A549 (cell line): Measurements from ENCODE around the gene CACFD1. TPM values are rescaled to one million over a fixed set of nuclear protein-coding genes. Genes with fewer than 3 reads are reported as not detected.

ENCODE experiments used
- ATAC-seq, 2 experiments: fragments of 200-7000 bp in 1 of 2; fragments of >200 bp in 1 of 2; cut with Nextera tagmentation in 1 of 2; cut with Tn5 transposase in 1 of 2; 3 replicates each; pipeline versions ENCODE4 v1.8.0 to v1.9.1; 2018 to 2020; ENCODE audit warnings: mild to moderate bottlenecking in 1 of 2, moderate library complexity in 1 of 2
- CTCF ChIA-PET: fragments of 300-600 bp; sonication (Branson Sonifier 250); formaldehyde crosslinking; extraction: SDS; loops from one replicate; lab custom pipeline; 2021; ENCODE audit warnings: antibody characterized with exemption, inconsistent platforms; lab: Yijun Ruan, JAX
- POLR2A ChIA-PET: fragments of 350-600 bp; formaldehyde crosslinking; extraction: SDS; loops from one replicate; lab custom pipeline; 2021; ENCODE audit warnings: antibody characterized with exemption, inconsistent platforms; lab: Yijun Ruan, JAX
- DNase-seq, 2 experiments: peaks; one replicate each; pipeline versions ENCODE4 v3.0.0 to v3.0.0-alpha.2; 2011 to 2016; ENCODE audit warnings: low read depth in 1 of 2, low spot score in 1 of 2
- FAIRE-seq: peaks from 2 replicates; lab custom pipeline; 2011; peaks lifted over from hg19 to GRCh38; lab: Jason Lieb, UNC
- H3K27ac ChIP-seq, 2 experiments: fragments of >200 bp; sonication (Bioruptor Twin); formaldehyde crosslinking; 3 replicates each; pipeline ENCODE4 v1.5.1; 2016 to 2017
- H3K4me1 ChIP-seq: fragments of >200 bp; sonication (Bioruptor Twin); formaldehyde crosslinking; 3 replicates; pipeline ENCODE4 v1.6.1; 2016
- H3K4me2 ChIP-seq: fragments of >200 bp; sonication (Bioruptor Twin); formaldehyde crosslinking; 3 replicates; pipeline ENCODE4 v1.6.1; 2016
- H3K4me3 ChIP-seq: fragments of >200 bp; sonication (Bioruptor Twin); formaldehyde crosslinking; 3 replicates; pipeline ENCODE4 v1.5.1; 2016
- H3K9me3 ChIP-seq: fragments of >200 bp; sonication (Bioruptor Twin); formaldehyde crosslinking; 3 replicates; pipeline ENCODE4 v1.6.1; 2016
- CBX2 ChIP-seq: fragments of 200-600 bp; sonication (generic); IDR thresholded peaks from 2 replicates; pipeline ENCODE4 v1.6.1; 2016; ENCODE audit warnings: low read depth, mild to moderate bottlenecking, borderline replicate concordance
- EP300 ChIP-seq, 2 experiments: fragments of >200 bp; sonication (Bioruptor Twin); formaldehyde crosslinking; IDR thresholded peaks; 2 replicates in 1 of 2; 3 replicates in 1 of 2; pipeline ENCODE4 v1.6.1; 2016 to 2017
- FOSB ChIP-seq: fragments of 250-450 bp; sonication (Bioruptor Pico); IDR thresholded peaks from 2 replicates; pipeline ENCODE4 v1.5.0; 2020; ENCODE audit warnings: mild to moderate bottlenecking, moderate library complexity
- FOSL2 ChIP-seq, 2 experiments: fragments of 450-650 bp in 1 of 2; fragments of >200 bp in 1 of 2; sonication (Bioruptor Twin) in 1 of 2; formaldehyde crosslinking; IDR thresholded peaks; 2 replicates each; pipeline versions ENCODE4 v1.5.0 to v1.6.1; 2016 to 2020; ENCODE audit warnings: mild to moderate bottlenecking in 1 of 2, moderate library complexity in 1 of 2
- GATA3 ChIP-seq: IDR thresholded peaks from 2 replicates; pipeline ENCODE4 v1.6.1; 2012; ENCODE audit warnings: borderline replicate concordance
- JUNB ChIP-seq: fragments of >200 bp; sonication (Bioruptor Twin); formaldehyde crosslinking; IDR thresholded peaks from 2 replicates; pipeline ENCODE4 v1.6.1; 2016
- KDM5A ChIP-seq: fragments of 200-600 bp; sonication (generic); IDR thresholded peaks from 2 replicates; pipeline ENCODE4 v1.6.1; 2016; ENCODE audit warnings: antibody characterized with exemption, mild to moderate bottlenecking
- MYC ChIP-seq: IDR thresholded peaks from 2 replicates; pipeline ENCODE4 v1.6.1; 2012; ENCODE audit warnings: mild to moderate bottlenecking, inconsistent platforms, low read length, improper control_type of control experiment, borderline replicate concordance
- NFE2L2 ChIP-seq: fragments of 150-350 bp; conservative IDR thresholded peaks from 2 replicates; pipeline ENCODE4 v1.6.1; 2014; ENCODE audit warnings: low read length
- NPAS2 ChIP-seq: fragments of 250-450 bp; sonication (Bioruptor Pico); IDR thresholded peaks from 2 replicates; pipeline ENCODE4 v1.8.0; 2022; ENCODE audit warnings: mild to moderate bottlenecking, moderate library complexity, borderline replicate concordance
- PHF8 ChIP-seq: fragments of 200-600 bp; sonication (generic); IDR thresholded peaks from 2 replicates; pipeline ENCODE4 v1.6.1; 2016; ENCODE audit warnings: low read depth, mild to moderate bottlenecking, antibody characterized with exemption, moderate library complexity, borderline replicate concordance
- RARB ChIP-seq: fragments of 250-450 bp; sonication (Bioruptor Pico); IDR thresholded peaks from 2 replicates; pipeline ENCODE4 v1.8.0; 2021; ENCODE audit warnings: mild to moderate bottlenecking, moderate library complexity
- RNF2 ChIP-seq: fragments of 200-600 bp; sonication (generic); IDR thresholded peaks from 2 replicates; pipeline ENCODE4 v1.6.1; 2016; ENCODE audit warnings: low read depth, mild to moderate bottlenecking, antibody characterized with exemption, moderate library complexity, borderline replicate concordance
- SMC3 ChIP-seq: fragments of >200 bp; sonication (Bioruptor Twin); formaldehyde crosslinking; IDR thresholded peaks from 3 replicates; pipeline ENCODE4 v1.6.1; 2018; ENCODE audit warnings: inconsistent platforms
- TFCP2L1 ChIP-seq: fragments of 250-450 bp; sonication (Bioruptor Pico); IDR thresholded peaks from 2 replicates; pipeline ENCODE4 v1.5.0; 2021; ENCODE audit warnings: mild to moderate bottlenecking
- TP53 ChIP-seq: fragments of 250-450 bp; sonication (Bioruptor Pico); IDR thresholded peaks from 2 replicates; pipeline ENCODE4 v1.5.0; 2021; ENCODE audit warnings: mild to moderate bottlenecking, moderate library complexity
- ZNF302 ChIP-seq: fragments of 250-450 bp; sonication (Bioruptor Pico); IDR thresholded peaks from 2 replicates; pipeline ENCODE4 v1.9.0; 2021; ENCODE audit warnings: inconsistent platforms, mild to moderate bottlenecking, moderate library complexity
- WGBS: methylation state at CpG from one replicate; pipeline ENCODE4 v1.1.6; 2017; ENCODE audit errors: missing lambda C conversion rate; 5-methylcytosine and 5-hydroxymethylcytosine counted together
- polyA plus RNA-seq, 4 experiments: library from polyadenylated mRNA; depleted of rRNA in 3 of 4; stranded (reverse); fragments of >200 nt; fragmentation: RNase III in 1 of 4; extraction: RNeasy Plus Mini Kit Qiagen cat#74134 plus additional on column Dnase treatment in 1 of 4; gene quantifications; 2 replicates in 3 of 4; 3 replicates in 1 of 4; pipeline ENCODE4 v1.2.3, GENCODE V29; 2011 to 2017
- TF ChIP-seq, protein P1 (sequence below): fragments of >200 bp; sonication (Bioruptor Twin); formaldehyde crosslinking; IDR thresholded peaks from 3 replicates; pipeline ENCODE4 v1.6.1; 2016
- TF ChIP-seq, protein P2 (sequence below): fragments of 150-350 bp; IDR thresholded peaks from 2 replicates; pipeline ENCODE4 v1.6.1; 2014; ENCODE audit warnings: low read depth, mild to moderate bottlenecking, low read length
- TF ChIP-seq, protein P3 (sequence below): fragments of 450-650 bp; IDR thresholded peaks from 2 replicates; pipeline ENCODE4 v1.6.1; 2014; ENCODE audit warnings: antibody characterized with exemption
- TF ChIP-seq, protein P4 (sequence below): IDR thresholded peaks from 2 replicates; pipeline ENCODE4 v1.6.1; 2012
- TF ChIP-seq, protein P5 (sequence below): fragments of >200 bp; sonication (Bioruptor Twin); formaldehyde crosslinking; IDR thresholded peaks from 3 replicates; pipeline ENCODE4 v1.5.1; 2016
- TF ChIP-seq, protein P6 (sequence below): fragments of 200-600 bp; sonication (generic); IDR thresholded peaks from 2 replicates; pipeline ENCODE4 v1.6.1; 2016; ENCODE audit warnings: antibody characterized with exemption, mild to moderate bottlenecking, moderate library complexity

CACFD1 gene
- polyA plus RNA-seq, 2 of the 4 experiments (the other 2 are of a cell fraction) = 5.0 to 8.0 TPM

DNA sequence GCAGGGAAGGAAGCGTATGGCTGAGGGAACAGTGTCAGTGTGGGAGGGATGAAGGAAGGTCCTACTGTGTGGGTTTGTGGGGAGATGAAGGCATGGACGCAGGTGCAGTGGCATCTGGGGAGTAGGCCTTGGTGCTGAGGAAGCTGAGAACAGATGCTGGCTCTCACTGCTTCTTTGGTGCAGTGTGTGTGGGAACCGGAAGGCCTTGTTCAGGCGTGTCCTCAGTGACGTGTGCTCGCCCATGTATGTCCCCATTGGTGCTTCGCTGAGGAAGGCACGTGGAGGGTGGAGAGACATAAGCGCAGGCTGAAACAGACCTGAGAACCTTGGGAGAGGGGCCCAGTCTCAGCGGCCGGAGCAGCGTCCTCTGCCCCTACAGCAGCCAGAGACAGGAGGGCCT, 18.9 kb upstream of the CACFD1 start:
- no peak for TF ChIP-seq NPAS2
- TF ChIP-seq, all 56 proteins: peak for 0
- no peak overlapping the region for H3K4me3 ChIP-seq
- 84% methylated on average over 12 of the region's 12 CpGs for WGBS
- no peak for FAIRE-seq
- no peak overlapping the region for H3K27ac ChIP-seq
- POLR2A ChIA-PET = no interaction called here
- no peak for DNase-seq
- CTCF ChIA-PET = interaction anchor here (0.6 to 3.8 kb wide), 3 partner anchors 10 to 46 kb away, joined by 4 to 14 read pairs (median 9); no protein-coding TSS in a partner anchor
- H3K4me2 ChIP-seq = no peak overlapping the region
- no peaks in the 10 kb centered on the region for H3K9me3 ChIP-seq
- H3K4me1 ChIP-seq = no peaks in the 10 kb centered on the region
- no peak for ATAC-seq

DNA sequence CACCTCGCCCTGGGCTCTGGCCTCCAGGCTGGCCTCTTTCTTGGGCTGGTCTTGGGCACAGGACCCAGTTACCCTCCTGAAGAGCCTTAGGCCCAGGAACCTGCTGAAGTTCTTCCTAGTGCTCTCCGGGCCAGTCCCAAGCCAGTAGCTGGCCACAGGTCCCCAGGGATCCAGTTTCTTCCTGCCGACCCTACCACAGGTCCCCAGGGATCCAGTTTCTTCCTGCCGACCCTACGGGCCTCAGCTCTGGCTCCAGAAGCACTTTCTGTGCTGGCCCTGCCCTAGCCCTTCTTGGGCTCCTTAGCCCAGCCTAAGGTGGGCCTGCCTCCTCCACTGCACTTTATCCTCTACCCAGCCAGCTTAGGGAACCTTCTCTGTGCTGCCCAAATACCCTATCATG, 18.2 kb upstream of the CACFD1 start:
- Histone ChIP-seq H3K4me3 (no peak overlapping the region), H3K9me3 (no peaks in the 10 kb centered on the region), H3K27ac (no peak overlapping the region), H3K4me1 (no peaks in the 10 kb centered on the region), H3K4me2 (no peak overlapping the region)
- ChIA-PET CTCF (interaction anchor here (0.6 to 3.8 kb wide), 8 partner anchors 11 to 439 kb away, joined by 3 to 14 read pairs (median 3); partner anchors contain the start of genes ADAMTS13 and GBGT1), POLR2A (no interaction called here)
- no peak for DNase-seq
- ATAC-seq = no peak
- TF ChIP-seq, protein P1, sequence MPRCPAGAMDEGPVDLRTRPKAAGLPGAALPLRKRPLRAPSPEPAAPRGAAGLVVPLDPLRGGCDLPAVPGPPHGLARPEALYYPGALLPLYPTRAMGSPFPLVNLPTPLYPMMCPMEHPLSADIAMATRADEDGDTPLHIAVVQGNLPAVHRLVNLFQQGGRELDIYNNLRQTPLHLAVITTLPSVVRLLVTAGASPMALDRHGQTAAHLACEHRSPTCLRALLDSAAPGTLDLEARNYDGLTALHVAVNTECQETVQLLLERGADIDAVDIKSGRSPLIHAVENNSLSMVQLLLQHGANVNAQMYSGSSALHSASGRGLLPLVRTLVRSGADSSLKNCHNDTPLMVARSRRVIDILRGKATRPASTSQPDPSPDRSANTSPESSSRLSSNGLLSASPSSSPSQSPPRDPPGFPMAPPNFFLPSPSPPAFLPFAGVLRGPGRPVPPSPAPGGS = no peak
- TF ChIP-seq NFE2L2 (no peak), FOSL2 (IDR thresholded peaks at IDR 0.05) (no peak), FOSL2 (CRISPR knock-in tag; IDR thresholded peaks at IDR 0.05) (no peak), TP53 (CRISPR knock-in tag) (no peak), SMC3 (no peak), ZNF302 (CRISPR knock-in tag) (no peak), JUNB (no peak), KDM5A (no peak), MYC (no peak), GATA3 (no peak), RARB (CRISPR knock-in tag) (no peak), CBX2 (no peak), RNF2 (no peak), PHF8 (no peak)
- TF ChIP-seq, protein P2, sequence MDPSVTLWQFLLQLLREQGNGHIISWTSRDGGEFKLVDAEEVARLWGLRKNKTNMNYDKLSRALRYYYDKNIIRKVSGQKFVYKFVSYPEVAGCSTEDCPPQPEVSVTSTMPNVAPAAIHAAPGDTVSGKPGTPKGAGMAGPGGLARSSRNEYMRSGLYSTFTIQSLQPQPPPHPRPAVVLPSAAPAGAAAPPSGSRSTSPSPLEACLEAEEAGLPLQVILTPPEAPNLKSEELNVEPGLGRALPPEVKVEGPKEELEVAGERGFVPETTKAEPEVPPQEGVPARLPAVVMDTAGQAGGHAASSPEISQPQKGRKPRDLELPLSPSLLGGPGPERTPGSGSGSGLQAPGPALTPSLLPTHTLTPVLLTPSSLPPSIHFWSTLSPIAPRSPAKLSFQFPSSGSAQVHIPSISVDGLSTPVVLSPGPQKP = no peak
- TF ChIP-seq, protein P3, sequence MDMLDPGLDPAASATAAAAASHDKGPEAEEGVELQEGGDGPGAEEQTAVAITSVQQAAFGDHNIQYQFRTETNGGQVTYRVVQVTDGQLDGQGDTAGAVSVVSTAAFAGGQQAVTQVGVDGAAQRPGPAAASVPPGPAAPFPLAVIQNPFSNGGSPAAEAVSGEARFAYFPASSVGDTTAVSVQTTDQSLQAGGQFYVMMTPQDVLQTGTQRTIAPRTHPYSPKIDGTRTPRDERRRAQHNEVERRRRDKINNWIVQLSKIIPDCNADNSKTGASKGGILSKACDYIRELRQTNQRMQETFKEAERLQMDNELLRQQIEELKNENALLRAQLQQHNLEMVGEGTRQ = no peak
- TF ChIP-seq, protein P4, sequence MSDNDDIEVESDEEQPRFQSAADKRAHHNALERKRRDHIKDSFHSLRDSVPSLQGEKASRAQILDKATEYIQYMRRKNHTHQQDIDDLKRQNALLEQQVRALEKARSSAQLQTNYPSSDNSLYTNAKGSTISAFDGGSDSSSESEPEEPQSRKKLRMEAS = no peak
- FAIRE-seq = no peak
- 53% methylated on average over 5 of the region's 5 CpGs for WGBS

DNA sequence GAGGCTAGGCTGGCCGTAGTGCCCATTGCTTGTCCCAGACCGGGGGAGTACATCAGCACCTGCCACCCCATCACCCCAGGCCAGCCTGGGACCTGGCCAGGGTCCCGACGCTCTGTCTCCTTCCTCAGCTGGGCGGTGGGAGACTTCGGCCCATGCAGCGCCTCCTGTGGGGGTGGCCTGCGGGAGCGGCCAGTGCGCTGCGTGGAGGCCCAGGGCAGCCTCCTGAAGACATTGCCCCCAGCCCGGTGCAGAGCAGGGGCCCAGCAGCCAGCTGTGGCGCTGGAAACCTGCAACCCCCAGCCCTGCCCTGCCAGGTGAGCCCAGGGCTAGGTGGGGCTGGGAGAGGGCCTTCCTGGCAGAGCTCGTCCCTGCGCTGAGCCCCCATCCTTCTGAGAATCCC, 16.5 kb upstream of the CACFD1 start:
- ChIA-PET POLR2A (interaction anchor here (1.4 kb wide), 1 partner anchor 16 kb away, joined by 5 read pairs; the partner anchor contains the start of gene CACFD1), CTCF (interaction anchor here (0.8 to 3.8 kb wide), 8 partner anchors 10 to 258 kb away, joined by 3 to 14 read pairs (median 6); no protein-coding TSS in a partner anchor)
- Histone ChIP-seq H3K27ac (no peak overlapping the region), H3K4me1 (no peaks in the 10 kb centered on the region), H3K9me3 (no peaks in the 10 kb centered on the region), H3K4me2 (no peak overlapping the region), H3K4me3 (no peak overlapping the region)
- no peak for FAIRE-seq
- no peak for ATAC-seq
- 52% methylated on average over 3 of the region's 15 CpGs for WGBS
- DNase-seq = no peak
- TF ChIP-seq EP300 (IDR thresholded peaks at IDR 0.05) (no peak), KDM5A (no peak), FOSB (CRISPR knock-in tag) (no peak), TFCP2L1 (CRISPR knock-in tag) (no peak), ZNF302 (CRISPR knock-in tag) (no peak)
- TF ChIP-seq, protein P5, sequence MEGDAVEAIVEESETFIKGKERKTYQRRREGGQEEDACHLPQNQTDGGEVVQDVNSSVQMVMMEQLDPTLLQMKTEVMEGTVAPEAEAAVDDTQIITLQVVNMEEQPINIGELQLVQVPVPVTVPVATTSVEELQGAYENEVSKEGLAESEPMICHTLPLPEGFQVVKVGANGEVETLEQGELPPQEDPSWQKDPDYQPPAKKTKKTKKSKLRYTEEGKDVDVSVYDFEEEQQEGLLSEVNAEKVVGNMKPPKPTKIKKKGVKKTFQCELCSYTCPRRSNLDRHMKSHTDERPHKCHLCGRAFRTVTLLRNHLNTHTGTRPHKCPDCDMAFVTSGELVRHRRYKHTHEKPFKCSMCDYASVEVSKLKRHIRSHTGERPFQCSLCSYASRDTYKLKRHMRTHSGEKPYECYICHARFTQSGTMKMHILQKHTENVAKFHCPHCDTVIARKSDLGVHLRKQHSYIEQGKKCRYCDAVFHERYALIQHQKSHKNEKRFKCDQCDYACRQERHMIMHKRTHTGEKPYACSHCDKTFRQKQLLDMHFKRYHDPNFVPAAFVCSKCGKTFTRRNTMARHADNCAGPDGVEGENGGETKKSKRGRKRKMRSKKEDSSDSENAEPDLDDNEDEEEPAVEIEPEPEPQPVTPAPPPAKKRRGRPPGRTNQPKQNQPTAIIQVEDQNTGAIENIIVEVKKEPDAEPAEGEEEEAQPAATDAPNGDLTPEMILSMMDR = no peak
- TF ChIP-seq, protein P4 = no peak
- TF ChIP-seq, protein P6, sequence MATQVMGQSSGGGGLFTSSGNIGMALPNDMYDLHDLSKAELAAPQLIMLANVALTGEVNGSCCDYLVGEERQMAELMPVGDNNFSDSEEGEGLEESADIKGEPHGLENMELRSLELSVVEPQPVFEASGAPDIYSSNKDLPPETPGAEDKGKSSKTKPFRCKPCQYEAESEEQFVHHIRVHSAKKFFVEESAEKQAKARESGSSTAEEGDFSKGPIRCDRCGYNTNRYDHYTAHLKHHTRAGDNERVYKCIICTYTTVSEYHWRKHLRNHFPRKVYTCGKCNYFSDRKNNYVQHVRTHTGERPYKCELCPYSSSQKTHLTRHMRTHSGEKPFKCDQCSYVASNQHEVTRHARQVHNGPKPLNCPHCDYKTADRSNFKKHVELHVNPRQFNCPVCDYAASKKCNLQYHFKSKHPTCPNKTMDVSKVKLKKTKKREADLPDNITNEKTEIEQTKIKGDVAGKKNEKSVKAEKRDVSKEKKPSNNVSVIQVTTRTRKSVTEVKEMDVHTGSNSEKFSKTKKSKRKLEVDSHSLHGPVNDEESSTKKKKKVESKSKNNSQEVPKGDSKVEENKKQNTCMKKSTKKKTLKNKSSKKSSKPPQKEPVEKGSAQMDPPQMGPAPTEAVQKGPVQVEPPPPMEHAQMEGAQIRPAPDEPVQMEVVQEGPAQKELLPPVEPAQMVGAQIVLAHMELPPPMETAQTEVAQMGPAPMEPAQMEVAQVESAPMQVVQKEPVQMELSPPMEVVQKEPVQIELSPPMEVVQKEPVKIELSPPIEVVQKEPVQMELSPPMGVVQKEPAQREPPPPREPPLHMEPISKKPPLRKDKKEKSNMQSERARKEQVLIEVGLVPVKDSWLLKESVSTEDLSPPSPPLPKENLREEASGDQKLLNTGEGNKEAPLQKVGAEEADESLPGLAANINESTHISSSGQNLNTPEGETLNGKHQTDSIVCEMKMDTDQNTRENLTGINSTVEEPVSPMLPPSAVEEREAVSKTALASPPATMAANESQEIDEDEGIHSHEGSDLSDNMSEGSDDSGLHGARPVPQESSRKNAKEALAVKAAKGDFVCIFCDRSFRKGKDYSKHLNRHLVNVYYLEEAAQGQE = no peak
